Hepatocyte (in vitro differentiated cells): Measurements from ENCODE around the gene ZNF10. TPM values are rescaled to one million over a fixed set of nuclear protein-coding genes. Genes with fewer than 3 reads are reported as not detected.
A peak's percentile ranks its signal among the peaks of the same experiment; 100 is the strongest.

Source experiments
- DNase-seq: peaks from one replicate; pipeline ENCODE4 v3.0.0-alpha.2; 2016; ENCODE audit warnings: low spot score
- H2AFZ ChIP-seq: fragments of 200-600 bp; sonication (generic); 2 replicates; pipeline ENCODE4 v1.6.0; 2016; ENCODE audit warnings: antibody characterized with exemption, mild to moderate bottlenecking
- H3K27ac ChIP-seq: fragments of 200-600 bp; sonication (generic); 2 replicates; pipeline ENCODE4 v1.5.1; 2016; ENCODE audit warnings: mild to moderate bottlenecking
- H3K27me3 ChIP-seq: fragments of 200-600 bp; sonication (generic); 2 replicates; pipeline ENCODE4 v1.6.1; 2016
- H3K36me3 ChIP-seq: fragments of 200-600 bp; sonication (generic); replicated peaks from 2 replicates; pipeline ENCODE4 v1.5.1; 2016; ENCODE audit warnings: low read depth; ENCODE audit not compliant: insufficient read depth
- H3K4me1 ChIP-seq: fragments of 200-600 bp; sonication (generic); 2 replicates; pipeline ENCODE4 v1.5.1; 2016; ENCODE audit warnings: mild to moderate bottlenecking, moderate library complexity; ENCODE audit not compliant: insufficient read depth
- H3K4me2 ChIP-seq: fragments of 200-600 bp; sonication (generic); 2 replicates; pipeline ENCODE4 v1.6.0; 2016
- H3K4me3 ChIP-seq: fragments of 200-600 bp; sonication (generic); 2 replicates; pipeline ENCODE4 v1.5.1; 2016; ENCODE audit warnings: mild to moderate bottlenecking
- H3K79me2 ChIP-seq: fragments of 200-600 bp; sonication (generic); 2 replicates; pipeline ENCODE4 v1.6.0; 2017; ENCODE audit warnings: mild to moderate bottlenecking
- H3K9me2 ChIP-seq: fragments of 200-600 bp; sonication (generic); replicated peaks from 2 replicates; pipeline ENCODE4 v1.6.0; 2017; ENCODE audit warnings: mild to moderate bottlenecking; ENCODE audit not compliant: insufficient read depth
- H3K9me3 ChIP-seq: fragments of 200-600 bp; sonication (generic); 2 replicates; pipeline ENCODE4 v1.5.1; 2016; ENCODE audit warnings: low read depth, mild to moderate bottlenecking
- H4K20me1 ChIP-seq: fragments of 200-600 bp; sonication (generic); 2 replicates; pipeline ENCODE4 v1.6.0; 2016; ENCODE audit warnings: mild to moderate bottlenecking; ENCODE audit not compliant: insufficient read depth, poor library complexity, severe bottlenecking
- CTCF ChIP-seq: fragments of 200-600 bp; sonication (generic); IDR thresholded peaks from 2 replicates; pipeline ENCODE4 v1.5.1; 2016; ENCODE audit warnings: antibody characterized with exemption, mild to moderate bottlenecking; ENCODE audit not compliant: poor library complexity
- EZH2 ChIP-seq: fragments of 200-600 bp; sonication (generic); IDR thresholded peaks from 2 replicates; pipeline ENCODE4 v1.6.1; 2016; ENCODE audit warnings: antibody characterized with exemption, mild to moderate bottlenecking, borderline replicate concordance
- EZH2phosphoT487 ChIP-seq: fragments of 200-600 bp; sonication (generic); IDR thresholded peaks from one replicate; pipeline ENCODE4 v1.6.1; 2018; ENCODE audit warnings: antibody characterized with exemption, mild to moderate bottlenecking, low read depth, moderate library complexity; ENCODE audit not compliant: unreplicated experiment, severe bottlenecking
- WGBS: methylation state at CpG from one replicate; pipeline ENCODE4 v1.1.6; 2016; ENCODE audit warnings: low lambda C conversion rate; ENCODE audit errors: missing lambda C conversion rate; 5-methylcytosine and 5-hydroxymethylcytosine counted together
- polyA plus RNA-seq: library from polyadenylated mRNA; unstranded; fragments of >200 nt; fragmentation: Nextera tagmentation; extraction: Ambion mirVana; gene quantifications from 2 replicates; pipeline ENCODE4 v1.2.1, GENCODE V29; 2016
- total RNA-seq: library from RNA; depleted of rRNA; stranded (reverse); fragments of >200 nt; gene quantifications from 2 replicates; pipeline ENCODE4 v1.2.3, GENCODE V29; 2014

ZNF10 gene
- total and polyA plus RNA-seq, 2 experiments from 2014 or later = 7.3 to 14.4 TPM

- Histone ChIP-seq H3K4me3 (peak overlapping the region; percentile 65), H4K20me1 (no peaks in the 10 kb centered on the region), H3K36me3 (no peaks in the 10 kb centered on the region), H3K27me3 (no peaks in the 10 kb centered on the region), H3K79me2 (peaks cover 47% of the 10 kb centered on the region), H3K9me2 (no peaks in the 10 kb centered on the region), H3K27ac (peak overlapping the region; percentile 98), H3K4me2 (peak overlapping the region; percentile 78), H2AFZ (peak overlapping the region; percentile 97), H3K9me3 (peaks cover 26% of the 10 kb centered on the region), H3K4me1 (peaks cover 5% of the 10 kb centered on the region)
- DNase-seq = peak; percentile 32
- under 1% methylated on average over 17 of the region's 17 CpGs for WGBS
- TF ChIP-seq EZH2phosphoT487 (no peak), EZH2 (no peak), CTCF (no peak)
Observed at GRCh38 chr12:133130808-133131128, 341 bp downstream of the ZNF10 start.

DNA sequence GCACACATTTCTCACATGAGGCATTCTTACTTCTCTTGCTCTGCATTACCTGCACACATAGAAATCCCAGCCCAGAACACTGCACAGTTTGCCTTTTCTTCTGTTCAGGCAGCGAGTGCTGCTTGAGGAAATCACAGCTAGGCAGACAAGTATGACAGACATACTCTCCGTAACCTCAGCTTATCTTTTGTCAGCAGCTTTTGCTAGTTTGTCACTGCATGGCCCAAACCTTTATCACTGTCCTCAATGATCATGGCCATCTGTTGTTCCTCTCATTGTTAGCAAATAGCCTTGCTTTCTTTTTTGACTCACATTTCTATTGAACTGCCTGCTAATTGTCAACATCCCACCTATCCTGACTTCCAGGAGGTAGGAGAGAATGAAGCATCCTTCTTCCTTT, 5.3 kb downstream of the ZNF10 start:
- Histone ChIP-seq H2AFZ (no peak overlapping the region), H3K4me2 (no peak overlapping the region), H3K9me2 (no peaks in the 10 kb centered on the region), H3K9me3 (peaks cover 26% of the 10 kb centered on the region), H3K27me3 (no peaks in the 10 kb centered on the region), H4K20me1 (no peaks in the 10 kb centered on the region), H3K4me3 (no peak overlapping the region), H3K79me2 (peaks cover 23% of the 10 kb centered on the region), H3K27ac (no peak overlapping the region), H3K36me3 (peaks cover 14% of the 10 kb centered on the region), H3K4me1 (peaks cover 5% of the 10 kb centered on the region)
- WGBS = 96% methylated on average over 2 of the region's 2 CpGs
- DNase-seq = no peak
- TF ChIP-seq EZH2phosphoT487 (no peak), EZH2 (no peak), CTCF (no peak)

DNA sequence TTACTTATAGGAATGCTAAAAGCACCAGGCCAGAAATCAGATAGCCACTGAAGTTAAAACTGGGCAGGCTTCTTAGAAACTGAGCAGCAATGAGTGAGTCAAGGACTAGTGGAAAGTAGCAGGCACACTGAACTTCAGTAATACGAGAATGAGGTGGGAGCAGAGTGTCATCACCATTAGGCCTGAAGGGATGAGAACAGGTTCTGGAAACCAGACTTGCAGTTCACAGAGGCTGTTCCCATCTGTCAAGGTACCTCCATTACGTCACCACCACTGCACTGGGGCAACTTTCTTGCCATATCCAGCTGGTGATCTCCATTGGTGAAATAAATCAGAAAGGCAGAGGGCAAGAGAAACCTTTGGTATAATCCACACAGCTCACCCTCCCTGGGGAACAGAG, 15.6 kb downstream of the ZNF10 start:
- H2AFZ ChIP-seq = no peak overlapping the region
- H3K79me2 ChIP-seq = no peaks in the 10 kb centered on the region
- H3K36me3 ChIP-seq = peaks cover 24% of the 10 kb centered on the region
- no peak overlapping the region for H3K27ac ChIP-seq
- no peak for TF ChIP-seq CTCF
- TF ChIP-seq EZH2phosphoT487 = no peak
- no peak for TF ChIP-seq EZH2
- H3K9me2 ChIP-seq = no peaks in the 10 kb centered on the region
- H3K4me3 ChIP-seq = no peak overlapping the region
- peaks cover 35% of the 10 kb centered on the region for H3K9me3 ChIP-seq
- H3K4me1 ChIP-seq = no peaks in the 10 kb centered on the region
- WGBS = 96% methylated on average over 2 of the region's 2 CpGs
- no peaks in the 10 kb centered on the region for H3K27me3 ChIP-seq
- DNase-seq = no peak
- H3K4me2 ChIP-seq = no peak overlapping the region
- no peaks in the 10 kb centered on the region for H4K20me1 ChIP-seq

- Histone ChIP-seq H3K36me3 (peaks cover 21% of the 10 kb centered on the region), H4K20me1 (no peaks in the 10 kb centered on the region), H3K9me3 (peaks cover 76% of the 10 kb centered on the region)
Observed at GRCh38 chr12:133156125-133156690, 25.8 kb downstream of the ZNF10 start.

More at GRCh38 chr12:133156125-133156690, 25.8 kb downstream of the ZNF10 start:
- H3K4me2 ChIP-seq = no peak overlapping the region
- H3K79me2 ChIP-seq = no peaks in the 10 kb centered on the region
- no peak overlapping the region for H3K4me3 ChIP-seq
- TF ChIP-seq EZH2phosphoT487 (no peak), EZH2 (no peak), CTCF (no peak)
- 91% methylated on average over 2 of the region's 2 CpGs for WGBS
- no peak for DNase-seq
- H3K27ac ChIP-seq = no peak overlapping the region
- H2AFZ ChIP-seq = no peak overlapping the region
- no peaks in the 10 kb centered on the region for H3K4me1 ChIP-seq
- H3K9me2 ChIP-seq = no peaks in the 10 kb centered on the region
- no peaks in the 10 kb centered on the region for H3K27me3 ChIP-seq
